LoVo (cell line): ENCODE measurements around the gene CACNA1H.
"Not testable (repeated sequence)": the region's sequence is repeated elsewhere in the genome, so short reads cannot be mapped to it uniquely, and the experiment has no call there.

Experiments
- DNase-seq: peaks from one replicate; pipeline ENCODE4 v3.0.0-alpha.2; 2016; ENCODE audit warnings: low spot score

Gene CACNA1H

GRCh38 chr16:1213796-1214372 is 61.0 kb downstream of the CACNA1H start:
- DNase-seq = no peak

- DNase-seq = no peak
These were observed 61.8 kb downstream of the CACNA1H start for GRCh38 chr16:1214719-1215118.

GRCh38 chr16:1215574-1216295 is 62.8 kb downstream of the CACNA1H start:
- no peak for DNase-seq

- DNase-seq = no peak
These were observed 63.4 kb downstream of the CACNA1H start for GRCh38 chr16:1216296-1216619.

GRCh38 chr16:1216681-1217400 is 63.9 kb downstream of the CACNA1H start:
- DNase-seq = no peak

- no peak for DNase-seq
These were observed 64.6 kb downstream of the CACNA1H start for GRCh38 chr16:1217526-1217925.

GRCh38 chr16:1218061-1218929 is 65.4 kb downstream of the CACNA1H start:
- DNase-seq = no peak

GRCh38 chr16:1218930-1219611 is 66.2 kb downstream of the CACNA1H start:
- no peak for DNase-seq

DNA sequence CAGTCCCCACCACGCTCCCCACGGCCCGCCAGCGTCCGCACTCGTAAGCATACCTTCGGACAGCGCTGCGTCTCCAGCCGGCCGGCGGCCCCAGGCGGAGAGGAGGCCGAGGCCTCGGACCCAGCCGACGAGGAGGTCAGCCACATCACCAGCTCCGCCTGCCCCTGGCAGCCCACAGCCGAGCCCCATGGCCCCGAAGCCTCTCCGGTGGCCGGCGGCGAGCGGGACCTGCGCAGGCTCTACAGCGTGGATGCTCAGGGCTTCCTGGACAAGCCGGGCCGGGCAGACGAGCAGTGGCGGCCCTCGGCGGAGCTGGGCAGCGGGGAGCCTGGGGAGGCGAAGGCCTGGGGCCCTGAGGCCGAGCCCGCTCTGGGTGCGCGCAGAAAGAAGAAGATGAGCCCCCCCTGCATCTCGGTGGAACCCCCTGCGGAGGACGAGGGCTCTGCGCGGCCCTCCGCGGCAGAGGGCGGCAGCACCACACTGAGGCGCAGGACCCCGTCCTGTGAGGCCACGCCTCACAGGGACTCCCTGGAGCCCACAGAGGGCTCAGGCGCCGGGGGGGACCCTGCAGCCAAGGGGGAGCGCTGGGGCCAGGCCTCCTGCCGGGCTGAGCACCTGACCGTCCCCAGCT is 67.3 kb downstream of the CACNA1H start:
- no peak for DNase-seq

GRCh38 chr16:1220841-1221627 is 68.1 kb downstream of the CACNA1H start:
- DNase-seq = no peak

DNA sequence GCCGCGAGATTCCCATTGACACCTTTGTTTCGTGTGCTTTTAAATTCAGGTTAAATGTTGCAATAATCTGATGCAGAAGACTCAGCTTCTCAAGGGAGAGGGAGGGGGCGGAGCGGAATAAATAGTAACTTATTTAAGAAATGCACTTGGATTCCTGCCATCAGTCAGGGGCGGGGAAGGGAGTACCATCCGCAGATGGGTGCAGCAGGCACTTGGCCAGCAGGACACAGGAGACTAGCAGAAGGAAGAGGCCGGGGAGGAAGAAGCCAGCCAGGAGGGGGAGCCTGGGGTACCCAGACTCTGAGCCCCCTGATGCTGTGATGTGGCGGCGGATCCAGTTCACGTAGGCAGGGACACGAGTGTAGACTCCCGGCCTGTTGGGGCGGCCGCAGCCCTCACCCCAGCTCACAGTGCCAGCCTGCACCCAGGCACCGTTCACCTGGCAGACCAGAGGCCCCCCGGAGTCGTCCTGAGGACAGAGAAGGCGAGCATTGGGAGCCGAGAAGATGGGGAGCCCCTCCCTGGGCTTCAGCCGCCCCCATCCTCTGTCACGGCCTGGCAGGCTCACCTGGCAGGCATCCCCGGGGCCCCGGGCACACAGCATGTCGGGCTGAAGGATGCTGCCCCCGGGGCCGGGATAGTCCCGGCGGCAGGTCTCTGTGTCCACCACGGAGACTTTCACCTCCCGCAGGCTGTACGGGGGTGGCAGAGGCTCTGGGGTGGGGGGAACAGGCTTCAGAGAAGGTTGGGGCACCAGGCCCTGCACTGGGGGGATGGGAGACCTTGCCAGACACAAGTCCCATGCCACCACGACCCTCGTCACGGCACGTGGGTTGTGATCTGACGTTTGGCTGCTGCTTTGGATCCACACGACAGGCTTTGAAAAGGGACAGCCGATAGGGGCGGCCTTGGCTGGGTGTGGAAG is 69.0 kb downstream of the CACNA1H start:
- no peak for DNase-seq

GRCh38 chr16:1222553-1223354 is 69.8 kb downstream of the CACNA1H start:
- DNase-seq = no peak

DNA sequence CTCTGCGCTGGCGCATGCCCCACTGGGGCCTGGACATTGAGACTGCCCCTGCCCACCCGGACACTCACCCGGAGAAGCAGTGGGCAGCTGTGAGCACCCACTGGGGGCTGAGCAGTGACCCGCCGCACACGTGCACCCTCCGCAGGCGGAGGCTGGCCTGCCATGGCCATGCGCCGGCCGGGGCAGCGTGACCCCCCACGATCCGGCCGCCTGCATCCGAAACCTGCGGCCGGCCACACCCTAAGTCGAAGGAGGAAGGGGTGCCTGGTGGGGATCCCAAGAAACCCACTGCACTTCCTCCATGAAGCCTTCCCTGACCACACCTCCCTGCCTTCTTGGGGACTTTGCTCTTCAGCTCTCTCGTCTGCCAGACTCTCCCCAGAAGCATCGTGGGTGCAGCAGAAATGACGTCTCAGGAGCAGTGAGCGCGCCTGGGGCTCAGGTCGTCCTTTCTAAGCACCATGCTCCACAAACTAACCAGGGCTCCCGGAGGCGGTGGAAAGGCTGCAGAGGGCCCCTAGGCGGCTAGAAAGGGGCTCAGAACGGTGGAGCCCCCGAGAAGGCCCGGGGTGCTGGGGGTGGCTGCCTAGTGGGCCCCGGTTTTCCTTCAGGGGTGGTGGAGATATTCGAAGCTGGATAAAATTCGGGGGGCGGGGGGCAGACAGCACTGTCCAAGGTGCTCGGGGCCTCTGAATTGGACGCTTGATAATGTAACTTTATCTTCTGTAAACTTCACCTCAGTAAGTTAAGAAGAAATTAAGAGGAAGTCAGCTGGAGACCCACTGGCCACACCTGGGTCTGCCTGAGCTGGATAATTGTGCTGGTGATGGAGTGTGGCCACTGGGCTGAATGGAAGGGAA is 70.7 kb downstream of the CACNA1H start:
- DNase-seq = no peak

GRCh38 chr16:1224558-1224957 is 71.7 kb downstream of the CACNA1H start:
- no peak for DNase-seq

- DNase-seq = no peak
These were observed 72.1 kb downstream of the CACNA1H start, which contains the start of gene TPSG1 for GRCh38 chr16:1225051-1225451. Gene TPSG1, minus strand, starts transcription at chr16:1225268. Its CDS starts 16 bp downstream, at chr16:1225252.

DNA sequence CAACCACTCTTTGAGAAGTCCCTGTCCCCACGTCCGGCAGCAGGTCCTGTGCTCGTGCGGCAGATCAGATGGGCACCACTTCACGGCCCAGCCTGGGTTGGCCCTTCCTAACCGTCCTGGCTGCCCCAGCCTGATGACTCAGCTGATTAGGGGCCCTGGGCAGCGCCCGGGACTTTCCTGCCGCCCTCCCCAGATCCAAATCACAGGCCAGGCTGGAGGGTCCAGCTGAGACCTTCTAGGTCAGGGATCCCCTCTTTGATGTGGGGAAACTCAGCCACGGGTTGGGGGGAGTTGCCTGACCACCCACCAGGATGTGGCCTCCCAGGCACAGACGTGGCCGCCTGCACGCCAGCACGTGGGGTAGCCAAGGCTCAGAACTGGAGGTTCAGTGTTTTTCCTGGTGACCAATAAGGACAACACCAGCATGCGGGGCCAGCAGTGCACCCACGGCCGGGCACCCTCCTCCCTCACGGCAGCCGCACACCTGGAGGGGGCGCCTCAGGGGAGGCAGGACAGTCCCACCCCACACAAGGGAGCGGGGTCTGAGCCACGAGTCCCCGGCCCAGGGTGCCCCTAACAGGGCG is 72.9 kb downstream of the CACNA1H start:
- DNase-seq = not testable (repeated sequence)

GRCh38 chr16:1226692-1227091 is 73.8 kb downstream of the CACNA1H start:
- DNase-seq = not testable (repeated sequence)
